Parathyroid adenoma (tissue), 2 donors: ENCODE data around the gene PPP3R1.
A peak's percentile ranks its signal among the peaks of the same experiment; 100 is the strongest.

Experiments
- H2AFZ ChIP-seq: fragments of 300-600 bp; sonication (generic); one replicate; pipeline ENCODE4 v1.7.0; 2017; ENCODE audit warnings: antibody characterized with exemption, mild to moderate bottlenecking
- H3K27ac ChIP-seq: fragments of 300-600 bp; sonication (generic); one replicate; pipeline ENCODE4 v1.7.0; 2017
- H3K27me3 ChIP-seq: fragments of 300-600 bp; sonication (generic); one replicate; pipeline ENCODE4 v1.7.0; 2017; ENCODE audit warnings: low read length; ENCODE audit not compliant: control insufficient read depth, insufficient read depth
- H3K36me3 ChIP-seq: fragments of 300-600 bp; sonication (generic); one replicate; pipeline ENCODE4 v1.7.0; 2017; ENCODE audit warnings: low read length; ENCODE audit not compliant: control insufficient read depth, insufficient read depth
- H3K4me1 ChIP-seq: fragments of 300-600 bp; sonication (generic); one replicate; pipeline ENCODE4 v1.7.0; 2017; ENCODE audit warnings: control low read depth
- H3K4me2 ChIP-seq: fragments of 300-600 bp; sonication (generic); one replicate; pipeline ENCODE4 v1.7.0; 2017; ENCODE audit warnings: low read length
- H3K4me3 ChIP-seq: fragments of 300-600 bp; sonication (generic); one replicate; pipeline ENCODE4 v1.7.0; 2017; ENCODE audit warnings: low read depth, low read length
- H3K79me2 ChIP-seq: fragments of 300-600 bp; sonication (generic); one replicate; pipeline ENCODE4 v1.7.0; 2017; ENCODE audit warnings: control low read depth
- H3K9ac ChIP-seq: fragments of 300-600 bp; sonication (generic); one replicate; pipeline ENCODE4 v1.7.0; 2017; ENCODE audit warnings: mild to moderate bottlenecking
- H3K9me3 ChIP-seq: fragments of 300-600 bp; sonication (generic); one replicate; pipeline ENCODE4 v1.7.0; 2017; ENCODE audit warnings: low read length; ENCODE audit not compliant: control insufficient read depth
- CTCF ChIP-seq: fragments of 300-600 bp; sonication (generic); IDR thresholded peaks from one replicate; pipeline ENCODE4 v1.7.0; 2017; ENCODE audit warnings: antibody characterized with exemption, mild to moderate bottlenecking
- donor health status: primary hyperparathyroidism.

Gene PPP3R1

GRCh38 chr2:68203587-68203986, 48.7 kb downstream of the PPP3R1 start:
- Histone ChIP-seq H3K36me3 (no peaks in the 10 kb centered on the region), H3K27me3 (no peaks in the 10 kb centered on the region), H3K9me3 (no peaks in the 10 kb centered on the region), H3K4me3 (peak overlapping the region; percentile 17), H3K79me2 (peaks cover 8% of the 10 kb centered on the region), H3K4me1 (no peaks in the 10 kb centered on the region), H3K9ac (no peak overlapping the region), H3K4me2 (peak overlapping the region; percentile 15), H2AFZ (no peak overlapping the region), H3K27ac (no peak overlapping the region)
- TF ChIP-seq CTCF = no peak

GRCh38 chr2:68200157-68200787, 52.1 kb downstream of the PPP3R1 start:
- H3K9me3 ChIP-seq = no peaks in the 10 kb centered on the region
- H2AFZ ChIP-seq = no peak overlapping the region
- H3K9ac ChIP-seq = no peak overlapping the region
- no peak overlapping the region for H3K27ac ChIP-seq
- no peaks in the 10 kb centered on the region for H3K27me3 ChIP-seq
- H3K79me2 ChIP-seq = peaks cover 2% of the 10 kb centered on the region
- no peaks in the 10 kb centered on the region for H3K4me1 ChIP-seq
- H3K4me3 ChIP-seq = no peak overlapping the region
- H3K4me2 ChIP-seq = no peak overlapping the region
- no peak for TF ChIP-seq CTCF
- no peaks in the 10 kb centered on the region for H3K36me3 ChIP-seq

- H3K79me2 ChIP-seq = peaks cover 8% of the 10 kb centered on the region
- H3K9ac ChIP-seq = no peak overlapping the region
- peak; percentile 80 for TF ChIP-seq CTCF
- no peak overlapping the region for H3K4me2 ChIP-seq
- peaks cover 3% of the 10 kb centered on the region for H3K4me1 ChIP-seq
- H3K36me3 ChIP-seq = no peaks in the 10 kb centered on the region
- no peak overlapping the region for H3K27ac ChIP-seq
- H3K4me3 ChIP-seq = no peak overlapping the region
- H3K27me3 ChIP-seq = no peaks in the 10 kb centered on the region
- no peaks in the 10 kb centered on the region for H3K9me3 ChIP-seq
- no peak overlapping the region for H2AFZ ChIP-seq
Measured at GRCh38 chr2:68196120-68196716, 56.1 kb downstream of the PPP3R1 start.

- H3K4me1 ChIP-seq = peaks cover 3% of the 10 kb centered on the region
- no peak overlapping the region for H3K27ac ChIP-seq
- H3K27me3 ChIP-seq = no peaks in the 10 kb centered on the region
Measured at GRCh38 chr2:68195096-68195495, 57.2 kb downstream of the PPP3R1 start.

More at GRCh38 chr2:68195096-68195495, 57.2 kb downstream of the PPP3R1 start:
- no peak overlapping the region for H3K4me3 ChIP-seq
- H3K79me2 ChIP-seq = peaks cover 17% of the 10 kb centered on the region
- no peaks in the 10 kb centered on the region for H3K9me3 ChIP-seq
- H3K9ac ChIP-seq = no peak overlapping the region
- no peaks in the 10 kb centered on the region for H3K36me3 ChIP-seq
- no peak overlapping the region for H3K4me2 ChIP-seq
- no peak for TF ChIP-seq CTCF
- no peak overlapping the region for H2AFZ ChIP-seq
